ENCODE measurements around the gene SLC16A4. TPM values are rescaled to one million over a fixed set of nuclear protein-coding genes. Genes with fewer than 3 reads are reported as not detected.

SLC16A4 gene
- total and polyA plus RNA-seq, 2 experiments from 2014 or later, result 0.94 to 1.6 TPM

GRCh38 chr1:110426854-110427253 is 36.0 kb upstream of the SLC16A4 start (continued):
- TF ChIP-seq, protein P1, sequence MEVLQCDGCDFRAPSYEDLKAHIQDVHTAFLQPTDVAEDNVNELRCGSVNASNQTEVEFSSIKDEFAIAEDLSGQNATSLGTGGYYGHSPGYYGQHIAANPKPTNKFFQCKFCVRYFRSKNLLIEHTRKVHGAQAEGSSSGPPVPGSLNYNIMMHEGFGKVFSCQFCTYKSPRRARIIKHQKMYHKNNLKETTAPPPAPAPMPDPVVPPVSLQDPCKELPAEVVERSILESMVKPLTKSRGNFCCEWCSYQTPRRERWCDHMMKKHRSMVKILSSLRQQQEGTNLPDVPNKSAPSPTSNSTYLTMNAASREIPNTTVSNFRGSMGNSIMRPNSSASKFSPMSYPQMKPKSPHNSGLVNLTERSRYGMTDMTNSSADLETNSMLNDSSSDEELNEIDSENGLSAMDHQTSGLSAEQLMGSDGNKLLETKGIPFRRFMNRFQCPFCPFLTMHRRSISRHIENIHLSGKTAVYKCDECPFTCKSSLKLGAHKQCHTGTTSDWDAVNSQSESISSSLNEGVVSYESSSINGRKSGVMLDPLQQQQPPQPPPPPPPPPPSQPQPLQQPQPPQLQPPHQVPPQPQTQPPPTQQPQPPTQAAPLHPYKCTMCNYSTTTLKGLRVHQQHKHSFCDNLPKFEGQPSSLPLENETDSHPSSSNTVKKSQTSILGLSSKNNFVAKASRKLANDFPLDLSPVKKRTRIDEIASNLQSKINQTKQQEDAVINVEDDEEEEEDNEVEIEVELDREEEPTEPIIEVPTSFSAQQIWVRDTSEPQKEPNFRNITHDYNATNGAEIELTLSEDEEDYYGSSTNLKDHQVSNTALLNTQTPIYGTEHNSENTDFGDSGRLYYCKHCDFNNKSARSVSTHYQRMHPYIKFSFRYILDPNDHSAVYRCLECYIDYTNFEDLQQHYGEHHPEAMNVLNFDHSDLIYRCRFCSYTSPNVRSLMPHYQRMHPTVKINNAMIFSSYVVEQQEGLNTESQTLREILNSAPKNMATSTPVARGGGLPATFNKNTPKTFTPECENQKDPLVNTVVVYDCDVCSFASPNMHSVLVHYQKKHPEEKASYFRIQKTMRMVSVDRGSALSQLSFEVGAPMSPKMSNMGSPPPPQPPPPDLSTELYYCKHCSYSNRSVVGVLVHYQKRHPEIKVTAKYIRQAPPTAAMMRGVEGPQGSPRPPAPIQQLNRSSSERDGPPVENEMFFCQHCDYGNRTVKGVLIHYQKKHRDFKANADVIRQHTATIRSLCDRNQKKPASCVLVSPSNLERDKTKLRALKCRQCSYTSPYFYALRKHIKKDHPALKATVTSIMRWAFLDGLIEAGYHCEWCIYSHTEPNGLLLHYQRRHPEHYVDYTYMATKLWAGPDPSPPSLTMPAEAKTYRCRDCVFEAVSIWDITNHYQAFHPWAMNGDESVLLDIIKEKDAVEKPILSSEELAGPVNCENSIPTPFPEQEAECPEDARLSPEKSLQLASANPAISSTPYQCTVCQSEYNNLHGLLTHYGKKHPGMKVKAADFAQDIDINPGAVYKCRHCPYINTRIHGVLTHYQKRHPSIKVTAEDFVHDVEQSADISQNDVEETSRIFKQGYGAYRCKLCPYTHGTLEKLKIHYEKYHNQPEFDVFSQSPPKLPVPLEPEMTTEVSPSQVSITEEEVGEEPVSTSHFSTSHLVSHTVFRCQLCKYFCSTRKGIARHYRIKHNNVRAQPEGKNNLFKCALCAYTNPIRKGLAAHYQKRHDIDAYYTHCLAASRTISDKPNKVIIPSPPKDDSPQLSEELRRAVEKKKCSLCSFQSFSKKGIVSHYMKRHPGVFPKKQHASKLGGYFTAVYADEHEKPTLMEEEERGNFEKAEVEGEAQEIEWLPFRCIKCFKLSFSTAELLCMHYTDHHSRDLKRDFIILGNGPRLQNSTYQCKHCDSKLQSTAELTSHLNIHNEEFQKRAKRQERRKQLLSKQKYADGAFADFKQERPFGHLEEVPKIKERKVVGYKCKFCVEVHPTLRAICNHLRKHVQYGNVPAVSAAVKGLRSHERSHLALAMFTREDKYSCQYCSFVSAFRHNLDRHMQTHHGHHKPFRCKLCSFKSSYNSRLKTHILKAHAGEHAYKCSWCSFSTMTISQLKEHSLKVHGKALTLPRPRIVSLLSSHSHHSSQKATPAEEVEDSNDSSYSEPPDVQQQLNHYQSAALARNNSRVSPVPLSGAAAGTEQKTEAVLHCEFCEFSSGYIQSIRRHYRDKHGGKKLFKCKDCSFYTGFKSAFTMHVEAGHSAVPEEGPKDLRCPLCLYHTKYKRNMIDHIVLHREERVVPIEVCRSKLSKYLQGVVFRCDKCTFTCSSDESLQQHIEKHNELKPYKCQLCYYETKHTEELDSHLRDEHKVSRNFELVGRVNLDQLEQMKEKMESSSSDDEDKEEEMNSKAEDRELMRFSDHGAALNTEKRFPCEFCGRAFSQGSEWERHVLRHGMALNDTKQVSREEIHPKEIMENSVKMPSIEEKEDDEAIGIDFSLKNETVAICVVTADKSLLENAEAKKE (CRISPR knock-in tag; IDR thresholded peaks at IDR 0.05), result no peak
- TF ChIP-seq ZNF114 (CRISPR knock-in tag; IDR thresholded peaks at IDR 0.05), result no peak
- no peak for TF ChIP-seq JUNB (IDR thresholded peaks at IDR 0.05; ENCODE audit: unreplicated experiment)
- TF ChIP-seq, protein P2, sequence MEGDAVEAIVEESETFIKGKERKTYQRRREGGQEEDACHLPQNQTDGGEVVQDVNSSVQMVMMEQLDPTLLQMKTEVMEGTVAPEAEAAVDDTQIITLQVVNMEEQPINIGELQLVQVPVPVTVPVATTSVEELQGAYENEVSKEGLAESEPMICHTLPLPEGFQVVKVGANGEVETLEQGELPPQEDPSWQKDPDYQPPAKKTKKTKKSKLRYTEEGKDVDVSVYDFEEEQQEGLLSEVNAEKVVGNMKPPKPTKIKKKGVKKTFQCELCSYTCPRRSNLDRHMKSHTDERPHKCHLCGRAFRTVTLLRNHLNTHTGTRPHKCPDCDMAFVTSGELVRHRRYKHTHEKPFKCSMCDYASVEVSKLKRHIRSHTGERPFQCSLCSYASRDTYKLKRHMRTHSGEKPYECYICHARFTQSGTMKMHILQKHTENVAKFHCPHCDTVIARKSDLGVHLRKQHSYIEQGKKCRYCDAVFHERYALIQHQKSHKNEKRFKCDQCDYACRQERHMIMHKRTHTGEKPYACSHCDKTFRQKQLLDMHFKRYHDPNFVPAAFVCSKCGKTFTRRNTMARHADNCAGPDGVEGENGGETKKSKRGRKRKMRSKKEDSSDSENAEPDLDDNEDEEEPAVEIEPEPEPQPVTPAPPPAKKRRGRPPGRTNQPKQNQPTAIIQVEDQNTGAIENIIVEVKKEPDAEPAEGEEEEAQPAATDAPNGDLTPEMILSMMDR (conservative IDR thresholded peaks at IDR 0.05; ENCODE audit: low read depth in 2 of 2), result no peak
- no peak for TF ChIP-seq STAT1 (IDR thresholded peaks at IDR 0.05; ENCODE audit: unreplicated experiment)
- TF ChIP-seq NANOG (IDR thresholded peaks at IDR 0.05; ENCODE audit: borderline replicate concordance), result no peak

GRCh38 chr1:110425612-110426152 is 34.9 kb upstream of the SLC16A4 start:
- H3K9me3 Mint-ChIP-seq, result peaks cover 12% of the 10 kb centered on the region; the same call in 1 of the 3 replicates
- no peaks in the 10 kb centered on the region for H3K79me2 ChIP-seq (replicated peaks; ENCODE audit: insufficient read depth)
- peak overlapping the region; percentile 84 for H2AFZ ChIP-seq
- H3K4me3 Mint-ChIP-seq, result no peak overlapping the region
- DNase-seq (ENCODE audit: low spot score) (no peak), ATAC-seq (peak; percentile 48)
- H3K4me3 ChIP-seq, result no peak overlapping the region
- H3K27ac ChIP-seq (ENCODE audit: low read depth), result no peak overlapping the region
- peaks cover 13% of the 10 kb centered on the region for H3K4me1 Mint-ChIP-seq
- H3K9me2 ChIP-seq (ENCODE audit: insufficient read depth), result no peaks in the 10 kb centered on the region
- H3K27ac Mint-ChIP-seq, result no peak overlapping the region
- no peaks in the 10 kb centered on the region for H3K4me1 ChIP-seq (ENCODE audit: insufficient read depth)
- H3K4me2 ChIP-seq, result no peak overlapping the region
- H3F3A ChIP-seq (replicated peaks; ENCODE audit: low read depth), result no peaks in the 10 kb centered on the region
- no peaks in the 10 kb centered on the region for H3K27me3 ChIP-seq (ENCODE audit: insufficient read depth)
- peaks cover 6% of the 10 kb centered on the region; the same call in 2 of the 3 replicates for H3K36me3 Mint-ChIP-seq (ENCODE audit: low read depth)
- peaks cover 6% of the 10 kb centered on the region for H3K27me3 Mint-ChIP-seq (ENCODE audit: insufficient read depth, low read depth, poor library complexity)
- H3K36me3 ChIP-seq (ENCODE audit: insufficient read depth), result no peaks in the 10 kb centered on the region
- no peaks in the 10 kb centered on the region for H4K20me1 ChIP-seq (replicated peaks; ENCODE audit: insufficient read depth)
- no peak for TF ChIP-seq JUNB (IDR thresholded peaks at IDR 0.05; ENCODE audit: unreplicated experiment)
- TF ChIP-seq POLR2AphosphoS5 (IDR thresholded peaks at IDR 0.05; ENCODE audit: low read depth), result no peak
- TF ChIP-seq EZH2 (IDR thresholded peaks at IDR 0.05; ENCODE audit: low read depth, unreplicated experiment), result no peak
- TF ChIP-seq, protein P3, sequence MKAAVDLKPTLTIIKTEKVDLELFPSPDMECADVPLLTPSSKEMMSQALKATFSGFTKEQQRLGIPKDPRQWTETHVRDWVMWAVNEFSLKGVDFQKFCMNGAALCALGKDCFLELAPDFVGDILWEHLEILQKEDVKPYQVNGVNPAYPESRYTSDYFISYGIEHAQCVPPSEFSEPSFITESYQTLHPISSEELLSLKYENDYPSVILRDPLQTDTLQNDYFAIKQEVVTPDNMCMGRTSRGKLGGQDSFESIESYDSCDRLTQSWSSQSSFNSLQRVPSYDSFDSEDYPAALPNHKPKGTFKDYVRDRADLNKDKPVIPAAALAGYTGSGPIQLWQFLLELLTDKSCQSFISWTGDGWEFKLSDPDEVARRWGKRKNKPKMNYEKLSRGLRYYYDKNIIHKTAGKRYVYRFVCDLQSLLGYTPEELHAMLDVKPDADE (IDR thresholded peaks at IDR 0.05), result no peak
- TF ChIP-seq CREB1 (CRISPR knock-in tag; IDR thresholded peaks at IDR 0.05; ENCODE audit: low read depth), result no peak
- no peak for TF ChIP-seq STAT1 (IDR thresholded peaks at IDR 0.05; ENCODE audit: unreplicated experiment)
- no peak for TF ChIP-seq ZNF331 (CRISPR knock-in tag; IDR thresholded peaks at IDR 0.05; ENCODE audit: low read depth)
- no peak for TF ChIP-seq NANOG (IDR thresholded peaks at IDR 0.05; ENCODE audit: borderline replicate concordance)

Measured in GM23338 (cell line).